HAP-1 (cell line): ENCODE results near the gene RGSL1.
"Not testable (repeated sequence)": the region's sequence is repeated elsewhere in the genome, so short reads cannot be mapped to it uniquely, and the experiment has no call there.

ENCODE experiments used
- DNase-seq, 2 experiments: peaks; one replicate each; pipeline ENCODE4 v3.0.0-alpha.2; 2016 to 2020; ENCODE audit warnings: low spot score in 2 of 2
- H3K27me3 ChIP-seq: fragments of 250-450 bp; sonication (Bioruptor Pico); 2 replicates; pipeline ENCODE4 v1.5.1; 2020; ENCODE audit warnings: low read depth, mild to moderate bottlenecking, moderate library complexity
- H3K36me3 ChIP-seq: fragments of 250-450 bp; sonication (Bioruptor Pico); replicated peaks from 2 replicates; pipeline ENCODE4 v1.5.1; 2020; ENCODE audit warnings: mild to moderate bottlenecking
- H3K4me1 ChIP-seq: fragments of 250-450 bp; sonication (Bioruptor Pico); 2 replicates; pipeline ENCODE4 v1.5.1; 2020; ENCODE audit warnings: mild to moderate bottlenecking
- H3K4me3 ChIP-seq: fragments of 250-450 bp; sonication (Bioruptor Pico); 2 replicates; pipeline ENCODE4 v1.5.1; 2020; ENCODE audit warnings: mild to moderate bottlenecking, moderate library complexity
- H3K9me3 ChIP-seq: fragments of 250-450 bp; sonication (Bioruptor Pico); 2 replicates; pipeline ENCODE4 v1.5.1; 2020; ENCODE audit warnings: mild to moderate bottlenecking, moderate library complexity
- in situ Hi-C: fragments of 300-500 bp; cut with MboI; formaldehyde crosslinking; loops from 3 replicates; pipeline ENCODE4 v1.14.3; 2020; ENCODE audit warnings: low sequenced_read_pairs, inconsistent platforms, mixed read lengths

RGSL1 gene

GRCh38 chr1:182525342-182525741 lies 75.4 kb downstream of the RGSL1 start:
- in situ Hi-C loops = no loop called here
- no peak overlapping the region for H3K4me3 ChIP-seq
- no peaks in the 10 kb centered on the region; the same call in 1 of the 2 replicates for H3K27me3 ChIP-seq
- H3K4me1 ChIP-seq = no peaks in the 10 kb centered on the region
- H3K36me3 ChIP-seq = no peaks in the 10 kb centered on the region
- H3K9me3 ChIP-seq = no peaks in the 10 kb centered on the region
- DNase-seq = no peak

- no peak overlapping the region for H3K4me3 ChIP-seq
- H3K4me1 ChIP-seq = no peaks in the 10 kb centered on the region
- no peaks in the 10 kb centered on the region for H3K36me3 ChIP-seq
- no peaks in the 10 kb centered on the region for H3K9me3 ChIP-seq
- DNase-seq = no peak
- peaks cover 2% of the 10 kb centered on the region; the same call in 1 of the 2 replicates for H3K27me3 ChIP-seq
- in situ Hi-C loops = no loop called here
Measured at GRCh38 chr1:182527680-182528079, 77.7 kb downstream of the RGSL1 start.

GRCh38 chr1:182528206-182528605 lies 78.3 kb downstream of the RGSL1 start:
- in situ Hi-C loops = not testable (repeated sequence)

GRCh38 chr1:182533896-182534295 lies 84.0 kb downstream of the RGSL1 start:
- peaks cover 6% of the 10 kb centered on the region; the same call in 1 of the 2 replicates for H3K27me3 ChIP-seq
- no peaks in the 10 kb centered on the region for H3K36me3 ChIP-seq
- no peak for DNase-seq
- H3K9me3 ChIP-seq = no peaks in the 10 kb centered on the region
- H3K4me1 ChIP-seq = no peaks in the 10 kb centered on the region
- in situ Hi-C loops = no loop called here
- no peak overlapping the region for H3K4me3 ChIP-seq

More at GRCh38 chr1:182528206-182528605, 78.3 kb downstream of the RGSL1 start:
- H3K4me1 ChIP-seq, H3K9me3 ChIP-seq, H3K27me3 ChIP-seq, H3K4me3 ChIP-seq, DNase-seq, H3K36me3 ChIP-seq: not testable (repeated sequence)

- DNase-seq = no peak
- in situ Hi-C loops = no loop called here
- H3K9me3 ChIP-seq = no peaks in the 10 kb centered on the region
- no peaks in the 10 kb centered on the region for H3K4me1 ChIP-seq
- H3K27me3 ChIP-seq = peaks cover 2% of the 10 kb centered on the region; the same call in 1 of the 2 replicates
- H3K4me3 ChIP-seq = no peak overlapping the region
- no peaks in the 10 kb centered on the region for H3K36me3 ChIP-seq
Measured at GRCh38 chr1:182549346-182549745, 99.4 kb downstream of the RGSL1 start.

GRCh38 chr1:182549811-182550210 lies 99.9 kb downstream of the RGSL1 start:
- peaks cover 2% of the 10 kb centered on the region; the same call in 1 of the 2 replicates for H3K27me3 ChIP-seq
- no peak overlapping the region for H3K4me3 ChIP-seq
- no peaks in the 10 kb centered on the region for H3K9me3 ChIP-seq
- in situ Hi-C loops = no loop called here
- no peaks in the 10 kb centered on the region for H3K4me1 ChIP-seq
- DNase-seq = no peak
- H3K36me3 ChIP-seq = no peaks in the 10 kb centered on the region

GRCh38 chr1:182552527-182552926 lies 102.6 kb downstream of the RGSL1 start:
- H3K4me1 ChIP-seq = no peaks in the 10 kb centered on the region
- DNase-seq = no peak
- no peaks in the 10 kb centered on the region for H3K36me3 ChIP-seq
- no peaks in the 10 kb centered on the region for H3K9me3 ChIP-seq
- H3K27me3 ChIP-seq = no peaks in the 10 kb centered on the region
- in situ Hi-C loops = no loop called here
- no peak overlapping the region for H3K4me3 ChIP-seq

GRCh38 chr1:182555493-182555892 lies 105.5 kb downstream of the RGSL1 start:
- no peaks in the 10 kb centered on the region for H3K36me3 ChIP-seq
- 0 out of 2 replicates have a peak, but pooled peaks cover 2% of the 10 kb centered on the region for H3K9me3 ChIP-seq
- no peaks in the 10 kb centered on the region; the same call in 1 of the 2 replicates for H3K27me3 ChIP-seq
- H3K4me1 ChIP-seq = no peaks in the 10 kb centered on the region
- DNase-seq = no peak
- in situ Hi-C loops = no loop called here
- H3K4me3 ChIP-seq = no peak overlapping the region

GRCh38 chr1:182556279-182556678 lies 106.3 kb downstream of the RGSL1 start:
- Histone ChIP-seq H3K27me3 (no peaks in the 10 kb centered on the region; the same call in 1 of the 2 replicates), H3K36me3 (no peaks in the 10 kb centered on the region), H3K9me3 (0 out of 2 replicates have a peak, but pooled peaks cover 2% of the 10 kb centered on the region), H3K4me1 (no peaks in the 10 kb centered on the region), H3K4me3 (no peak overlapping the region)
- in situ Hi-C loops = no loop called here
- no peak for DNase-seq

GRCh38 chr1:182560392-182560984 lies 110.5 kb downstream of the RGSL1 start:
- no peaks in the 10 kb centered on the region for H3K36me3 ChIP-seq
- in situ Hi-C loops = no loop called here
- H3K9me3 ChIP-seq = 0 out of 2 replicates have a peak, but pooled peaks cover 2% of the 10 kb centered on the region
- no peaks in the 10 kb centered on the region; the same call in 1 of the 2 replicates for H3K27me3 ChIP-seq
- no peak overlapping the region for H3K4me3 ChIP-seq
- no peak for DNase-seq
- H3K4me1 ChIP-seq = no peaks in the 10 kb centered on the region

GRCh38 chr1:182561456-182561855 lies 111.5 kb downstream of the RGSL1 start:
- 0 out of 2 replicates have a peak, but pooled peaks cover 2% of the 10 kb centered on the region for H3K9me3 ChIP-seq
- H3K4me3 ChIP-seq = no peak overlapping the region
- no peaks in the 10 kb centered on the region; the same call in 1 of the 2 replicates for H3K27me3 ChIP-seq
- DNase-seq = no peak
- no peaks in the 10 kb centered on the region for H3K4me1 ChIP-seq
- in situ Hi-C loops = no loop called here
- H3K36me3 ChIP-seq = no peaks in the 10 kb centered on the region

GRCh38 chr1:182563095-182563494 lies 113.1 kb downstream of the RGSL1 start:
- in situ Hi-C loops = no loop called here
- Histone ChIP-seq H3K36me3 (no peaks in the 10 kb centered on the region), H3K27me3 (no peaks in the 10 kb centered on the region; the same call in 1 of the 2 replicates), H3K4me3 (no peak overlapping the region), H3K4me1 (no peaks in the 10 kb centered on the region), H3K9me3 (0 out of 2 replicates have a peak, but pooled peaks cover 2% of the 10 kb centered on the region)
- no peak for DNase-seq

- H3K36me3 ChIP-seq = no peaks in the 10 kb centered on the region
- H3K27me3 ChIP-seq = no peaks in the 10 kb centered on the region
- no peaks in the 10 kb centered on the region for H3K4me1 ChIP-seq
- DNase-seq = no peak
- 0 out of 2 replicates have a peak, but pooled peaks cover 2% of the 10 kb centered on the region for H3K9me3 ChIP-seq
- in situ Hi-C loops = no loop called here
- no peak overlapping the region for H3K4me3 ChIP-seq
Measured at GRCh38 chr1:182564406-182565004, 114.6 kb downstream of the RGSL1 start.

GRCh38 chr1:182565537-182565936 lies 115.6 kb downstream of the RGSL1 start:
- H3K27me3 ChIP-seq = no peaks in the 10 kb centered on the region
- no peaks in the 10 kb centered on the region for H3K4me1 ChIP-seq
- H3K4me3 ChIP-seq = no peak overlapping the region
- H3K9me3 ChIP-seq = no peaks in the 10 kb centered on the region
- no peak for DNase-seq
- no peaks in the 10 kb centered on the region for H3K36me3 ChIP-seq
- in situ Hi-C loops = no loop called here
